HFFc6 (cell line): ENCODE results near the gene MAGEC3. TPM values are rescaled to one million over a fixed set of nuclear protein-coding genes. Genes with fewer than 3 reads are reported as not detected.
"Not testable (repeated sequence)": the region's sequence is repeated elsewhere in the genome, so short reads cannot be mapped to it uniquely, and the experiment has no call there.

Experiments used
- DNase-seq: peaks from one replicate; pipeline ENCODE4 v3.0.0-alpha.2; 2018
- H3K27ac Mint-ChIP-seq: 2 replicates; pipeline ENCODE4 v1.8.0; 2020; ENCODE audit warnings: mild to moderate bottlenecking, mixed read lengths
- H3K27me3 Mint-ChIP-seq: 2 replicates; pipeline ENCODE4 v1.8.0; 2021; ENCODE audit warnings: mild to moderate bottlenecking, moderate library complexity, mixed read lengths; ENCODE audit not compliant: insufficient read depth
- H3K36me3 Mint-ChIP-seq: 2 replicates; pipeline ENCODE4 v1.8.0; 2021; ENCODE audit warnings: low read depth, mixed read lengths
- H3K4me1 Mint-ChIP-seq: 2 replicates; pipeline ENCODE4 v1.8.0; 2020; ENCODE audit warnings: low read depth, mixed read lengths
- H3K4me3 Mint-ChIP-seq: 2 replicates; pipeline ENCODE4 v1.8.0; 2020; ENCODE audit warnings: mild to moderate bottlenecking, moderate library complexity, mixed read lengths
- H3K9me3 Mint-ChIP-seq: 2 replicates; pipeline ENCODE4 v1.8.0; 2020; ENCODE audit warnings: mild to moderate bottlenecking, mixed read lengths
- CTCF ChIP-seq: fragments of 200-600 bp; sonication (generic); IDR thresholded peaks from 2 replicates; pipeline ENCODE4 v1.5.0; 2021; ENCODE audit warnings: antibody characterized with exemption, mild to moderate bottlenecking
- total RNA-seq, 6 experiments: library from RNA; stranded (reverse); fragmentation: NEBNext Ultra II Directional; extraction: Animal tissue kit (Norgen Biotek cat#: 25700); gene quantifications; 2 replicates in 1 of 6; 3 replicates in 5 of 6; pipeline ENCODE4 v1.2.3, GENCODE V29; 2021

The MAGEC3 gene
- total RNA-seq, 6 experiments from 2014 or later, result 0.24 TPM; not detected in 5

DNA sequence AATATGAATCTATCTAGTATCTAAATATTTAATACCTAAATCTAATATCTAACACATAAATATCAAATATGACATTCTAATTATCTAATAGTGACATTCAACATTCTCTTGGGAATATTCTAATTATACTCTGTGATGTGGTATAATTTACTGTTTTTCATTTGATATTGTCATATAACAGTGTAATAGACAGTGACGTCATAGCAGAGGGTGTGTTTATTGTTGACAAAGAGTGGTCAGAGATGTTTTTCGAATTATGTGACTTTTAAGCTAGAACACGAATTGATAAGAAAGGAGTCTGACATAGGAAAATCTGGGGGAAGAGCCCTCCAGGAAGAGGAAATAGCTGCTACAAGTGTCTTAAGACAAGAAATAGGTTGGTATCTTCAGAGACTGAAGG, 5.9 kb upstream of the MAGEC3 start:
- Mint-ChIP-seq H3K9me3 (no peaks in the 10 kb centered on the region), H3K4me1 (no peaks in the 10 kb centered on the region), H3K27me3 (peaks cover 2% of the 10 kb centered on the region; the same call in 1 of the 2 replicates), H3K4me3 (no peak overlapping the region), H3K27ac (no peak overlapping the region), H3K36me3 (no peaks in the 10 kb centered on the region)
- DNase-seq, result no peak
- no peak for TF ChIP-seq CTCF

DNA sequence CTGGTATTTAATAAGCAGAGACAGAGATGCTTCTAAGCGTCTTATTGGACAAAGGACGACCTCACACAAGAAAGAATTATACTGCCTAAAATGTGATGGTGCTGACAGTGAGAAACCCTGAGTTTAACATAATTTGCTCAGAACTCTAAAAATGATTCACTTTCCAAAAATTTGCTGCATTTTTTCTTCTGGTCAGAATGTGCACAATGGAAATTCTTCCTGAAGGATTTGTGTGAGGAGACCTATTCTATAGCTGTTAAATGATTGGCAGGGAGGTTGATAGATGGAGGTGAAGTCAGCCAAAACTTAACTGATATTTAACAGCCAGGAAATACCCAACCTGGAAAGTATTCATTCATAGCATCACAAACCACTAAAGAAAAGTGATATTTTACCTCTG, 1.7 kb downstream of the MAGEC3 start:
- H3K27ac Mint-ChIP-seq, result no peak overlapping the region
- DNase-seq, result peak; percentile 0
- H3K27me3 Mint-ChIP-seq, result no peaks in the 10 kb centered on the region
- H3K9me3 Mint-ChIP-seq, result no peaks in the 10 kb centered on the region
- no peak for TF ChIP-seq CTCF
- no peaks in the 10 kb centered on the region for H3K4me1 Mint-ChIP-seq
- H3K36me3 Mint-ChIP-seq, result no peaks in the 10 kb centered on the region
- no peak overlapping the region for H3K4me3 Mint-ChIP-seq

DNA sequence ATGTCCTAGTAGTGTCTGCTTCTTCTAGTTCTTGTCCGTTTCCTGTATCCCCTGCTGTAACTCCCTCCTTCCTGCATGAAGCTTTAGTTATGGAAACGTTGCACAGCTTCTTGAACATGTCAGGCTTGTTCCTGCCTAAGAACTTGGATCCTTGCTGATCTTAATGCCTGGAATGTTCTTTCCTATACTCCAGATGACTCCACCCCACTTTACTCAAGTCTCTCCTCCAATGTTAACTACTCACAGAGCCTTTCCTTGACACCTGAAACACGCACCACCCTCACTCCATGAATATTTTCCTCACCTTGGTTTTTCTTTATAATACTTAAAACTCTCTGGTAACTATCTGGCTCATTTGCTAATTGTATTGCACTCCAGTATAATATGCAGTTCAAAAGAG, 19.4 kb downstream of the MAGEC3 start:
- TF ChIP-seq CTCF, result no peak
- DNase-seq, result no peak
- Mint-ChIP-seq H3K27ac (no peak overlapping the region), H3K36me3 (no peaks in the 10 kb centered on the region), H3K4me1 (no peaks in the 10 kb centered on the region), H3K9me3 (no peaks in the 10 kb centered on the region), H3K4me3 (no peak overlapping the region), H3K27me3 (no peaks in the 10 kb centered on the region)

- peaks cover 19% of the 10 kb centered on the region for H3K27me3 Mint-ChIP-seq
- no peak for DNase-seq
- no peak overlapping the region for H3K4me3 Mint-ChIP-seq
- H3K9me3 Mint-ChIP-seq, result no peaks in the 10 kb centered on the region
- TF ChIP-seq CTCF, result no peak
- H3K4me1 Mint-ChIP-seq, result no peaks in the 10 kb centered on the region
- H3K36me3 Mint-ChIP-seq, result no peaks in the 10 kb centered on the region
- H3K27ac Mint-ChIP-seq, result no peak overlapping the region
These were observed 41.5 kb downstream of the MAGEC3 start for GRCh38 chrX:141879616-141880015.

GRCh38 chrX:141888811-141889210, 50.7 kb downstream of the MAGEC3 start:
- H3K36me3 Mint-ChIP-seq, H3K4me3 Mint-ChIP-seq, H3K27me3 Mint-ChIP-seq, H3K4me1 Mint-ChIP-seq, H3K9me3 Mint-ChIP-seq, H3K27ac Mint-ChIP-seq: not testable (repeated sequence)
- DNase-seq, result peak; percentile 39

DNA sequence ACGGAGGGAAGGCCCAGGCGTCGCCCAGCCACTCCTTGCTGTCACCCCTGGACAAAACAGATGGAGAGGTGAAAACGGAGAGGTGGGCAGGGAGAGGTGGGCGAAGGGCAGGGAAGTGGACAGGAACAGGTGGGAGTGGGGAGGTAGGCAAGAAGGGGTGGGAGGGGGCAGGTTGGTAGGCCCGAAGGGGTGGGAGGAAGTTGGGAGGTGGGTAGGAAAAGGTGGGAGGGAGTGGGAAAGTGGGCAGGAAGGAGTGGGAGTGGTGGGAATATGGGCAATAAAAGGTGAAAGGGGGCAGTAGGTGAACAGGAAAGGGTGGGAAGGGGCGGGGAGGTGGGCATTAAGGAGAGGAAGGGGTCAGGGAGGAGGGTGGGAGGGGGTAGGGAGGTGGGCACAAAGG, 56.6 kb downstream of the MAGEC3 start:
- H3K27me3 Mint-ChIP-seq, result peaks cover 4% of the 10 kb centered on the region; the same call in 1 of the 2 replicates
- H3K36me3 Mint-ChIP-seq, result no peaks in the 10 kb centered on the region
- no peak overlapping the region for H3K4me3 Mint-ChIP-seq
- TF ChIP-seq CTCF, result no peak
- DNase-seq, result no peak
- H3K27ac Mint-ChIP-seq, result no peak overlapping the region
- no peaks in the 10 kb centered on the region for H3K9me3 Mint-ChIP-seq
- no peaks in the 10 kb centered on the region for H3K4me1 Mint-ChIP-seq
